SK-N-SH (cell line): Measurements from ENCODE around the gene OCA2. TPM values are rescaled to one million over a fixed set of nuclear protein-coding genes. Genes with fewer than 3 reads are reported as not detected.

Source experiments
- CTCF ChIA-PET: fragments of 300-600, 350-600 bp; formaldehyde crosslinking; extraction: SDS; loops from one replicate; lab custom pipeline; 2021; lab: Yijun Ruan, JAX
- POLR2A ChIA-PET: fragments of 350-600 bp; sonication (Branson Sonifier 250); formaldehyde crosslinking; extraction: SDS; loops from one replicate; lab custom pipeline; 2020; ENCODE audit warnings: antibody characterized with exemption, inconsistent platforms; lab: Yijun Ruan, JAX
- DNase-seq: peaks from one replicate; pipeline ENCODE4 v3.0.0; 2012
- H2AFZ ChIP-seq: fragments of 200-600 bp; sonication (generic); 2 replicates; pipeline ENCODE4 v1.8.1; 2016; ENCODE audit warnings: antibody characterized with exemption, mild to moderate bottlenecking, low read depth
- H3F3A ChIP-seq: fragments of 200-600 bp; sonication (generic); replicated peaks from 2 replicates; pipeline ENCODE3; 2016; ENCODE audit warnings: antibody characterized with exemption, mild to moderate bottlenecking; ENCODE audit not compliant: insufficient read depth
- H3K27ac ChIP-seq, 2 experiments: fragments of 200-500 bp in 1 of 2; fragments of 200-600 bp in 1 of 2; sonication (Bioruptor generic) in 1 of 2; sonication (generic), shearing (Covaris generic) in 1 of 2; 2 replicates each; pipeline versions ENCODE4 v1.5.1 to v1.6.1; 2014 to 2016; ENCODE audit warnings: low read depth in 2 of 2, inconsistent platforms in 1 of 2, low read length in 1 of 2, mild to moderate bottlenecking in 1 of 2, mixed read lengths in 1 of 2
- H3K27me3 ChIP-seq: fragments of 200-600 bp; sonication (generic), shearing (Covaris generic); 2 replicates; pipeline ENCODE4 v1.6.1; 2016; ENCODE audit warnings: mixed run types; ENCODE audit not compliant: insufficient read depth
- H3K36me3 ChIP-seq, 2 experiments: fragments of 200-500 bp in 1 of 2; fragments of 200-600 bp in 1 of 2; sonication (Bioruptor generic) in 1 of 2; sonication (generic) in 1 of 2; replicated peaks in 1 of 2; 2 replicates each; pipeline versions ENCODE3 to v1.5.1; 2014 to 2016; ENCODE audit warnings: low read length in 1 of 2, mild to moderate bottlenecking in 1 of 2; ENCODE audit not compliant: insufficient read depth in 2 of 2, control insufficient read depth in 1 of 2
- H3K4me1 ChIP-seq, 2 experiments: fragments of 200-500 bp in 1 of 2; fragments of 200-600 bp in 1 of 2; sonication (Bioruptor generic) in 1 of 2; sonication (generic), shearing (Covaris generic) in 1 of 2; 2 replicates each; pipeline versions ENCODE4 v1.5.1 to v1.6.1; 2014 to 2016; ENCODE audit warnings: low read depth in 1 of 2, low read length in 1 of 2, mixed run types in 1 of 2; ENCODE audit not compliant: insufficient read depth in 2 of 2, control insufficient read depth in 1 of 2
- H3K4me2 ChIP-seq: fragments of 200-600 bp; sonication (generic), shearing (Covaris generic); 2 replicates; pipeline ENCODE4 v1.6.1; 2017; ENCODE audit warnings: mixed run types
- H3K4me3 ChIP-seq, 2 experiments: fragments of 200-500 bp in 1 of 2; fragments of 200-600 bp in 1 of 2; sonication (Bioruptor generic) in 1 of 2; sonication (generic), shearing (Covaris generic) in 1 of 2; 2 replicates each; pipeline versions ENCODE4 v1.5.1 to v1.8.1; 2014 to 2016; ENCODE audit warnings: low read depth in 2 of 2, inconsistent platforms in 1 of 2, low read length in 1 of 2, mild to moderate bottlenecking in 1 of 2, mixed read lengths in 1 of 2, moderate library complexity in 1 of 2
- H3K79me2 ChIP-seq: fragments of 200-600 bp; sonication (generic); 2 replicates; pipeline ENCODE4 v1.8.1; 2017; ENCODE audit warnings: mild to moderate bottlenecking; ENCODE audit not compliant: insufficient read depth
- H3K9ac ChIP-seq: fragments of 200-600 bp; sonication (generic); 2 replicates; pipeline ENCODE4 v1.6.1; 2017; ENCODE audit warnings: mixed run types
- H3K9me2 ChIP-seq: fragments of 200-600 bp; sonication (generic); 2 replicates; pipeline ENCODE4 v1.6.1; 2017; ENCODE audit warnings: mixed run types
- H3K9me3 ChIP-seq: fragments of 200-600 bp; sonication (generic); 2 replicates; pipeline ENCODE4 v1.6.1; 2017; ENCODE audit warnings: mixed run types, mild to moderate bottlenecking, moderate library complexity
- H4K20me1 ChIP-seq: fragments of 200-600 bp; sonication (generic); 2 replicates; pipeline ENCODE4 v1.6.1; 2017; ENCODE audit warnings: mild to moderate bottlenecking, mixed run types; ENCODE audit not compliant: insufficient read depth
- CHD2 ChIP-seq: fragments of 150-350 bp; IDR thresholded peaks from 2 replicates; pipeline ENCODE4 v1.6.1; 2018; ENCODE audit warnings: low read length; ENCODE audit not compliant: partially characterized antibody
- CTCF ChIP-seq: fragments of 200-600 bp; sonication (generic); IDR thresholded peaks from 2 replicates; pipeline ENCODE4 v1.6.1; 2017; ENCODE audit warnings: antibody characterized with exemption, mild to moderate bottlenecking, moderate library complexity
- ELF1 ChIP-seq: IDR thresholded peaks from 2 replicates; pipeline ENCODE4 v1.4.0; 2012
- FOXM1 ChIP-seq: IDR thresholded peaks from 2 replicates; pipeline ENCODE4 v1.4.0; 2012; ENCODE audit warnings: low read depth, mild to moderate bottlenecking
- GABPA ChIP-seq: IDR thresholded peaks from 2 replicates; pipeline ENCODE4 v1.4.0; 2012; ENCODE audit warnings: low read depth, mild to moderate bottlenecking
- MAX ChIP-seq: IDR thresholded peaks from 2 replicates; pipeline ENCODE4 v1.4.0; 2012; ENCODE audit warnings: low read depth
- PBX3 ChIP-seq: IDR thresholded peaks from 2 replicates; pipeline ENCODE4; 2012
- POLR2AphosphoS5 ChIP-seq: IDR thresholded peaks from 2 replicates; pipeline ENCODE4 v1.6.1; 2012; ENCODE audit warnings: low read depth, low read length
- RCOR1 ChIP-seq: fragments of 150-350 bp; IDR thresholded peaks from 2 replicates; pipeline ENCODE4 v1.6.1; 2017; ENCODE audit warnings: antibody characterized with exemption, low read length
- REST ChIP-seq: IDR thresholded peaks from 2 replicates; pipeline ENCODE4 v1.6.1; 2012; ENCODE audit warnings: mild to moderate bottlenecking, low read depth, low read length, moderate library complexity
- RFX5 ChIP-seq: IDR thresholded peaks from 2 replicates; pipeline ENCODE4 v1.6.1; 2012; ENCODE audit warnings: mild to moderate bottlenecking, improper control_type of control experiment, low read length
- SMC3 ChIP-seq: IDR thresholded peaks from 2 replicates; pipeline ENCODE4 v1.6.1; 2012; ENCODE audit warnings: low read depth, low read length, improper control_type of control experiment
- TCF12 ChIP-seq: IDR thresholded peaks from 2 replicates; pipeline ENCODE4 v1.4.0; 2012
- TEAD4 ChIP-seq: IDR thresholded peaks from 2 replicates; pipeline ENCODE4 v1.4.0; 2012; ENCODE audit warnings: mild to moderate bottlenecking, borderline replicate concordance; ENCODE audit not compliant: insufficient read depth
- USF1 ChIP-seq: IDR thresholded peaks from 2 replicates; pipeline ENCODE4 v1.4.0; 2012; ENCODE audit warnings: low read depth, borderline replicate concordance
- USF2 ChIP-seq: fragments of 150-350 bp; IDR thresholded peaks from 2 replicates; pipeline ENCODE4 v1.6.1; 2017; ENCODE audit warnings: antibody characterized with exemption, low read length, low read depth, borderline replicate concordance
- YY1 ChIP-seq: IDR thresholded peaks from 2 replicates; pipeline ENCODE4 v1.4.0; 2012; ENCODE audit warnings: low read depth, mild to moderate bottlenecking
- WGBS: methylation state at CpG from one replicate; pipeline ENCODE4 v1.1.6; 2017; ENCODE audit warnings: low lambda C conversion rate; 5-methylcytosine and 5-hydroxymethylcytosine counted together
- polyA plus RNA-seq, 3 experiments: library from polyadenylated mRNA; depleted of rRNA; stranded (reverse); fragments of >200 nt; gene quantifications; 2 replicates each; pipeline ENCODE4 v1.2.3, GENCODE V29; 2012

OCA2 gene
- polyA plus RNA-seq, 1 of the 3 experiments (the other 2 are of a cell fraction) = 0.16 TPM

- TF ChIP-seq TCF12 = no peak
- TF ChIP-seq RFX5 = no peak
- TF ChIP-seq YY1 = no peak
- no peak for TF ChIP-seq SMC3
- no peak for TF ChIP-seq FOXM1
- 41% methylated on average over 3 of the region's 3 CpGs for WGBS
- POLR2A ChIA-PET = no interaction called here
Observed at GRCh38 chr15:27764339-27764738, 334.8 kb downstream of the OCA2 start.

GRCh38 chr15:27763514-27763913 lies 335.6 kb downstream of the OCA2 start:
- no peaks in the 10 kb centered on the region for H3F3A ChIP-seq
- TF ChIP-seq TCF12 = no peak
- no peak for TF ChIP-seq PBX3
- TF ChIP-seq REST = no peak
- no peak for TF ChIP-seq SMC3
- TF ChIP-seq YY1 = no peak
- no peak for TF ChIP-seq ELF1
- no peak for TF ChIP-seq GABPA
- no peak for TF ChIP-seq CHD2
- TF ChIP-seq MAX = no peak
- TF ChIP-seq TEAD4 = no peak
- no peak for TF ChIP-seq POLR2AphosphoS5
- TF ChIP-seq USF1 = no peak
- TF ChIP-seq USF2 = no peak
- no peak for TF ChIP-seq RCOR1
- no peak for TF ChIP-seq CTCF
- no peaks in the 10 kb centered on the region for H3K9me2 ChIP-seq
- no peaks in the 10 kb centered on the region for H3K79me2 ChIP-seq
- H2AFZ ChIP-seq = no peak overlapping the region
- no peak overlapping the region for H3K27ac ChIP-seq
- H3K27me3 ChIP-seq = no peaks in the 10 kb centered on the region
- no peak overlapping the region for H3K4me2 ChIP-seq
- no peak overlapping the region for H3K4me3 ChIP-seq
- peaks cover 0 to 3% of the 10 kb centered on the region in 2 experiments; a peak in 1 of 4 replicates for H3K4me1 ChIP-seq
- H3K9ac ChIP-seq = no peak overlapping the region
- POLR2A ChIA-PET = no interaction called here
- no peaks in the 10 kb centered on the region; the same call in 1 of the 2 replicates for H3K9me3 ChIP-seq
- CTCF ChIA-PET = no interaction called here
- 77% methylated on average over 3 of the region's 3 CpGs for WGBS
- no peak for DNase-seq
- H4K20me1 ChIP-seq = no peaks in the 10 kb centered on the region
- no peaks in the 10 kb centered on the region for H3K36me3 ChIP-seq

More at GRCh38 chr15:27764339-27764738, 334.8 kb downstream of the OCA2 start:
- Histone ChIP-seq H3K4me1 (peaks cover 0 to 3% of the 10 kb centered on the region in 2 experiments; a peak in 1 of 4 replicates), H3K9me2 (no peaks in the 10 kb centered on the region), H3K27me3 (no peaks in the 10 kb centered on the region), H3K27ac (no peak overlapping the region), H3F3A (no peaks in the 10 kb centered on the region), H3K9me3 (no peaks in the 10 kb centered on the region; the same call in 1 of the 2 replicates), H3K79me2 (no peaks in the 10 kb centered on the region), H3K4me2 (no peak overlapping the region), H3K4me3 (no peak overlapping the region), H2AFZ (no peak overlapping the region), H3K9ac (no peak overlapping the region), H4K20me1 (no peaks in the 10 kb centered on the region), H3K36me3 (no peaks in the 10 kb centered on the region)
- CTCF ChIA-PET = no interaction called here
- no peak for DNase-seq
